ENCODE results near the gene FPR2. TPM values are rescaled to one million over a fixed set of nuclear protein-coding genes. Genes with fewer than 3 reads are reported as not detected.

Gene FPR2
- total RNA-seq, 4 donors from 2014 or later, result 0.82 to 3.9 (median 1.3) TPM

GRCh38 chr19:51779181-51779580 lies 18.2 kb downstream of the FPR2 start:
- no peak for TF ChIP-seq CTCF (IDR thresholded peaks at IDR 0.05; ENCODE audit: low read depth)

DNA sequence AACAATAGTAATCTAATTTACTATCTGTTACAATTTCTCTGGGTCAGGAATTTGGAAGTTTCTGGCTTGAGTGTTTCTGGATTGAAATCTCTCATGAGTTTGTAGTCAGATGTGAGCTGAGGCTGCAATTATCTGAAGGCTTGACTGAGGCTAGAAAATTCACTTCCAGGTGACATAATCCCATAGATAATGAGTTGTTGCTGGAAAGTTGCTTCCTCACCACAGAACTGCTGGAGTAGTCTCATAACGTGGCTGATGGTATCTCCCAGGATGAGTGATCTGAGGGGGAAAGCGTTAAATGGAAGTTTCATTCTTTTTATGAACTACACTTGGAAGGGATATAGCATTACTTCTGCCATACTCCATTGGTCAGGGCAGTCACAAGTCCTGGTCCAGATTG lies 18.7 kb downstream of the FPR2 start:
- no peak for TF ChIP-seq CTCF (IDR thresholded peaks at IDR 0.05; ENCODE audit: low read depth)

- no peak for TF ChIP-seq CTCF (IDR thresholded peaks at IDR 0.05; ENCODE audit: low read depth)
These were observed 19.3 kb downstream of the FPR2 start for GRCh38 chr19:51780270-51780669.

- TF ChIP-seq CTCF (IDR thresholded peaks at IDR 0.05; ENCODE audit: low read depth), result no peak
These were observed 21.0 kb downstream of the FPR2 start for GRCh38 chr19:51781999-51782398.

GRCh38 chr19:51783372-51783771 lies 22.4 kb downstream of the FPR2 start:
- TF ChIP-seq CTCF (IDR thresholded peaks at IDR 0.05; ENCODE audit: low read depth), result no peak

- TF ChIP-seq CTCF (IDR thresholded peaks at IDR 0.05; ENCODE audit: low read depth), result no peak
These were observed 23.3 kb downstream of the FPR2 start for GRCh38 chr19:51784109-51784785.

GRCh38 chr19:51784922-51785690 lies 24.1 kb downstream of the FPR2 start:
- no peak for TF ChIP-seq CTCF (IDR thresholded peaks at IDR 0.05; ENCODE audit: low read depth)
